M059J (cell line): ENCODE data around the gene STRIP2. TPM values are rescaled to one million over a fixed set of nuclear protein-coding genes. Genes with fewer than 3 reads are reported as not detected.
A peak's percentile ranks its signal among the peaks of the same experiment; 100 is the strongest.
"Not testable (repeated sequence)": the region's sequence is repeated elsewhere in the genome, so short reads cannot be mapped to it uniquely, and the experiment has no call there.

Experiments
- DNase-seq: peaks from one replicate; pipeline ENCODE4 v3.0.0-alpha.2; 2012; ENCODE audit warnings: low read depth
- total RNA-seq: library from RNA; depleted of rRNA; stranded (reverse); fragments of >200 nt; shearing (Covaris generic); gene quantifications from 2 replicates; pipeline ENCODE4 v1.2.3, GENCODE V29; 2014; rRNA removed

Gene STRIP2
- 7.8 and 12.1 TPM in 2 replicates for total RNA-seq

- peak; percentile 88 for DNase-seq
Measured at GRCh38 chr7:129433847-129434674, at the start of gene STRIP2. Gene STRIP2, plus strand, starts transcription at chr7:129434432. Its CDS starts 41 bp downstream, at chr7:129434473.

- DNase-seq, result no peak
Measured at GRCh38 chr7:129385116-129385515, 49.1 kb upstream of the STRIP2 start.

GRCh38 chr7:129385598-129385997 is 48.6 kb upstream of the STRIP2 start:
- no peak for DNase-seq

- DNase-seq, result no peak
Measured at GRCh38 chr7:129386506-129386905, 47.7 kb upstream of the STRIP2 start.

GRCh38 chr7:129387537-129387936 is 46.7 kb upstream of the STRIP2 start:
- no peak for DNase-seq

- no peak for DNase-seq
Measured at GRCh38 chr7:129388333-129389098, 45.7 kb upstream of the STRIP2 start.

GRCh38 chr7:129389829-129390228 is 44.4 kb upstream of the STRIP2 start:
- no peak for DNase-seq

- DNase-seq, result no peak
Measured at GRCh38 chr7:129390314-129390713, 43.9 kb upstream of the STRIP2 start.

- no peak for DNase-seq
Measured at GRCh38 chr7:129391546-129392171, 42.6 kb upstream of the STRIP2 start.

GRCh38 chr7:129393255-129393654 is 41.0 kb upstream of the STRIP2 start:
- no peak for DNase-seq

GRCh38 chr7:129394101-129394500 is 40.1 kb upstream of the STRIP2 start:
- DNase-seq, result peak; percentile 65

- no peak for DNase-seq
Measured at GRCh38 chr7:129394982-129395914, 39.0 kb upstream of the STRIP2 start.

- DNase-seq, result peak; percentile 76
Measured at GRCh38 chr7:129401228-129401966, 32.8 kb upstream of the STRIP2 start.

- peak; percentile 16 for DNase-seq
Measured at GRCh38 chr7:129401967-129402860, 32.0 kb upstream of the STRIP2 start.

- DNase-seq, result no peak
Measured at GRCh38 chr7:129405527-129405926, 28.7 kb upstream of the STRIP2 start.

GRCh38 chr7:129410238-129410637 is 24.0 kb upstream of the STRIP2 start:
- not testable (repeated sequence) for DNase-seq

GRCh38 chr7:129412501-129412900 is 21.7 kb upstream of the STRIP2 start:
- DNase-seq, result no peak

- DNase-seq, result peak; percentile 17
Measured at GRCh38 chr7:129417073-129417472, 17.2 kb upstream of the STRIP2 start.

GRCh38 chr7:129421717-129422250 is 12.4 kb upstream of the STRIP2 start:
- DNase-seq, result no peak
